Calu3 (cell line): ENCODE results near the gene MUSK. TPM values are rescaled to one million over a fixed set of nuclear protein-coding genes. Genes with fewer than 3 reads are reported as not detected.

Experiments used
- BruUV-seq: library from RNA; stranded (reverse); fragments of 400-500 nt; replicated peaks from 2 replicates; lab custom pipeline; 2021; lab: Mats Ljungman, UMichigan
- CTCF ChIA-PET: fragments of 300-600 bp; sonication (Branson Sonifier 250); formaldehyde crosslinking; loops from one replicate; lab custom pipeline; 2022; ENCODE audit warnings: antibody characterized with exemption; lab: Charles Lee
- DNase-seq: peaks from one replicate; pipeline ENCODE4 v3.0.0; 2022
- H3K27ac Mint-ChIP-seq: one replicate; pipeline ENCODE4 v1.8.0; 2022; ENCODE audit warnings: mixed read lengths; ENCODE audit not compliant: unreplicated experiment
- H3K27me3 Mint-ChIP-seq: one replicate; pipeline ENCODE4 v1.8.0; 2022; ENCODE audit warnings: mixed read lengths; ENCODE audit not compliant: unreplicated experiment
- H3K36me3 Mint-ChIP-seq: one replicate; pipeline ENCODE4 v1.8.0; 2022; ENCODE audit warnings: mild to moderate bottlenecking, moderate library complexity, mixed read lengths; ENCODE audit not compliant: insufficient read depth, unreplicated experiment
- H3K4me1 Mint-ChIP-seq: one replicate; pipeline ENCODE4 v1.8.0; 2022; ENCODE audit warnings: mild to moderate bottlenecking, low read depth, mixed read lengths; ENCODE audit not compliant: unreplicated experiment
- H3K4me3 Mint-ChIP-seq: one replicate; pipeline ENCODE4 v1.8.0; 2022; ENCODE audit warnings: mild to moderate bottlenecking, low read depth, moderate library complexity, mixed read lengths; ENCODE audit not compliant: unreplicated experiment
- H3K9me3 Mint-ChIP-seq: one replicate; pipeline ENCODE4 v1.8.0; 2022; ENCODE audit warnings: low read depth, mixed read lengths; ENCODE audit not compliant: unreplicated experiment
- intact Hi-C: fragments of 100-400 bp; cut with micrococcal nuclease; formaldehyde crosslinking; loops from one replicate; pipeline ENCODE4 v1.10.0; 2022; ENCODE audit not compliant: unreplicated experiment
- total RNA-seq: library from RNA; stranded (reverse); gene quantifications from 2 replicates; pipeline ENCODE4 v1.2.3, GENCODE V29; 2022
- TF ChIP-seq, protein P1 (sequence below): fragments of 200-600 bp; IDR thresholded peaks from one replicate; pipeline ENCODE4 v1.8.0; 2022; ENCODE audit warnings: antibody characterized with exemption; ENCODE audit not compliant: unreplicated experiment

The MUSK gene
- total RNA-seq, 1 experiment from 2014 or later, result not detected

DNA sequence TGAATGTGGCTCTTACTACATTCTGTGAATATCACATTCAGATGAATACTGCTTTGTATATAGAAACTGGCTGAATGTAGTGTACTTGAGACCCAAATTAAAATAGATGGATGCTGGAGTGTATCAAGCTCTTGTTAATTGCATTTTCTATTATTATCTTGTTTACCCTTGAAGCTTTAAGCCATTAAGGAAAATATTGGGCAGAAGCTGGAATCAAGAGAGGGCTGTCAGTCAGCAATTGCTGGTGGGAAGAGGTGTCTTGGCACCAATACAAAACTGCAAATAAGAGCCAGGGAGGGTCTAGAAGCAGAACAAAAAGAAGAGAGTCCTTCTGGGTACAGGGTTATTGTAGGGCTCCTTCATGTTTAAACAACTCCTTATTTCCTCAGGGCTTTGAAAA is 38.8 kb downstream of the MUSK start:
- no TSS peak for BruUV-seq
- no peaks in the 10 kb centered on the region for H3K4me1 Mint-ChIP-seq
- TF ChIP-seq, protein P1, sequence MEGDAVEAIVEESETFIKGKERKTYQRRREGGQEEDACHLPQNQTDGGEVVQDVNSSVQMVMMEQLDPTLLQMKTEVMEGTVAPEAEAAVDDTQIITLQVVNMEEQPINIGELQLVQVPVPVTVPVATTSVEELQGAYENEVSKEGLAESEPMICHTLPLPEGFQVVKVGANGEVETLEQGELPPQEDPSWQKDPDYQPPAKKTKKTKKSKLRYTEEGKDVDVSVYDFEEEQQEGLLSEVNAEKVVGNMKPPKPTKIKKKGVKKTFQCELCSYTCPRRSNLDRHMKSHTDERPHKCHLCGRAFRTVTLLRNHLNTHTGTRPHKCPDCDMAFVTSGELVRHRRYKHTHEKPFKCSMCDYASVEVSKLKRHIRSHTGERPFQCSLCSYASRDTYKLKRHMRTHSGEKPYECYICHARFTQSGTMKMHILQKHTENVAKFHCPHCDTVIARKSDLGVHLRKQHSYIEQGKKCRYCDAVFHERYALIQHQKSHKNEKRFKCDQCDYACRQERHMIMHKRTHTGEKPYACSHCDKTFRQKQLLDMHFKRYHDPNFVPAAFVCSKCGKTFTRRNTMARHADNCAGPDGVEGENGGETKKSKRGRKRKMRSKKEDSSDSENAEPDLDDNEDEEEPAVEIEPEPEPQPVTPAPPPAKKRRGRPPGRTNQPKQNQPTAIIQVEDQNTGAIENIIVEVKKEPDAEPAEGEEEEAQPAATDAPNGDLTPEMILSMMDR, result no peak
- H3K27me3 Mint-ChIP-seq, result no peaks in the 10 kb centered on the region
- no peaks in the 10 kb centered on the region for H3K9me3 Mint-ChIP-seq
- no peaks in the 10 kb centered on the region for H3K36me3 Mint-ChIP-seq
- intact Hi-C loops, result no loop called here
- H3K27ac Mint-ChIP-seq, result no peak overlapping the region
- H3K4me3 Mint-ChIP-seq, result no peak overlapping the region
- no peak for DNase-seq
- CTCF ChIA-PET, result no interaction called here

DNA sequence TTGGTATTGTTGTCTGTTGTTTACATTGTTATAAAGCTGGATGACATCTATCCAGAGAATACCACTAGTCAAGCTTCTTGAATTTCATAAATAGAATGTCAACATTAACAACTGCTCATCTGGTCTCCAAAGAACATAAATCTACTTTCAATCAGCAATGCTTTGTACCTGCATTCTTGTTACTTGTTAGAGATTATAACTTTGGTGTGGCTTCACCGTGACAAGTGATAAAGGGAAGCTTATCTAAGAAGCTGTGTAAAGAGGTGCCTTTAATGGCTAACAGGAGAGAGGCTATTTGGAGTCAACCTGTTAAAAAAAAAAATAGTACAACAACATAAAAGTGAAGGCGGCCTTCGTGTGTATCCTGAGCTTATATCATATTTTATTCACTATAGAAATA is 41.8 kb downstream of the MUSK start:
- CTCF ChIA-PET, result interaction anchor here (0.8 kb wide), 1 partner anchor 9 kb away, joined by 3 read pairs; no protein-coding TSS in a partner anchor
- Mint-ChIP-seq H3K4me3 (no peak overlapping the region), H3K27ac (no peak overlapping the region), H3K4me1 (no peaks in the 10 kb centered on the region), H3K36me3 (no peaks in the 10 kb centered on the region), H3K9me3 (no peaks in the 10 kb centered on the region), H3K27me3 (no peaks in the 10 kb centered on the region)
- no peak for DNase-seq
- intact Hi-C loops, result no loop called here
- TF ChIP-seq, protein P1, result no peak
- no TSS peak for BruUV-seq

DNA sequence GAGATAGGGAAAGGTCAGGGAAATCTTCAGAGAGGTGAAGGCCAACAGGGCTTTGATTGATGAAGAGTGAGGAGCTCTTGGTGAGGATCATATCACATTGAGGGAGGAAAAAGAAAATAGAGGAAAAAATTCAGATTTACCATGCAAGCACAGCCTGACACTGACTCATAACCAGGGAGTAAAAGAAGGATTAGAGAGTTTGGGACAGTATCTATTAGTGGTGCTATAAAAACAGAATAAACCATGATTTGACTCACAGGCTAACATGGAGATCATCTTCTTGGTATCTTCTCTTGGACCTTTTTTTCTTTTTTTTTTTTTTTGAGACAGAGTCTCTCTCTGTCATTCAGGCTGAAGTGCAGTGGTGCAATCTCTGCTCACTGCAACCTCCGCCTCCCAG is 44.4 kb downstream of the MUSK start:
- H3K36me3 Mint-ChIP-seq, result no peaks in the 10 kb centered on the region
- DNase-seq, result no peak
- intact Hi-C loops, result no loop called here

DNA sequence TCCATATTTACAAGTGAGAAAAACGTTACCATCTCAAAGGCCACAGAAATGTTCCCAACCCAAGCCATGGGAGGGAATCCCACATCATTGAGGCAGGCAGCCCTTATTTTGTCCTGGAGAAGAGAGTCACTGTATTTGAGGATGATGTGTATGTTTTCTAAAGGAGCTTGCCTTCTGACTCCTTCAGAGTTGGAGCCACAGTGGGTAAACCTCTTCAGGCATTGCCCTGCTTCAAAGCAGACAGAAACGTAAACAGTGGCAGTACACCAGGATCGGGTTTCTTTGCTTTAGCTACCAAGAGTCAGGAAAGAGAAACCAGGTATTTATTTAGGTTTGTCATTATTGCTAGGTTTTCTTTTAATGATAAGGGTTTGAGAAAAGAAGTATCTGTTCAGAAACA is 45.7 kb downstream of the MUSK start:
- no peak overlapping the region for H3K27ac Mint-ChIP-seq
- no TSS peak for BruUV-seq
- TF ChIP-seq, protein P1, result no peak
- H3K36me3 Mint-ChIP-seq, result no peaks in the 10 kb centered on the region
- DNase-seq, result no peak
- no peaks in the 10 kb centered on the region for H3K4me1 Mint-ChIP-seq
- H3K4me3 Mint-ChIP-seq, result no peak overlapping the region
- H3K9me3 Mint-ChIP-seq, result no peaks in the 10 kb centered on the region
- H3K27me3 Mint-ChIP-seq, result no peaks in the 10 kb centered on the region
- CTCF ChIA-PET, result no interaction called here
- intact Hi-C loops, result no loop called here

More for the DNA sequence above, 44.4 kb downstream of the MUSK start:
- H3K4me3 Mint-ChIP-seq, result no peak overlapping the region
- no peak overlapping the region for H3K27ac Mint-ChIP-seq
- CTCF ChIA-PET, result no interaction called here
- no TSS peak for BruUV-seq
- no peaks in the 10 kb centered on the region for H3K9me3 Mint-ChIP-seq
- H3K27me3 Mint-ChIP-seq, result no peaks in the 10 kb centered on the region
- TF ChIP-seq, protein P1, result no peak
- H3K4me1 Mint-ChIP-seq, result no peaks in the 10 kb centered on the region
